Measurements from ENCODE around the gene ATG9A. TPM values are rescaled to one million over a fixed set of nuclear protein-coding genes. Genes with fewer than 3 reads are reported as not detected.

The ATG9A gene
- polyA plus RNA-seq, 1 donor from 2014 or later: 26.2 TPM

DNA sequence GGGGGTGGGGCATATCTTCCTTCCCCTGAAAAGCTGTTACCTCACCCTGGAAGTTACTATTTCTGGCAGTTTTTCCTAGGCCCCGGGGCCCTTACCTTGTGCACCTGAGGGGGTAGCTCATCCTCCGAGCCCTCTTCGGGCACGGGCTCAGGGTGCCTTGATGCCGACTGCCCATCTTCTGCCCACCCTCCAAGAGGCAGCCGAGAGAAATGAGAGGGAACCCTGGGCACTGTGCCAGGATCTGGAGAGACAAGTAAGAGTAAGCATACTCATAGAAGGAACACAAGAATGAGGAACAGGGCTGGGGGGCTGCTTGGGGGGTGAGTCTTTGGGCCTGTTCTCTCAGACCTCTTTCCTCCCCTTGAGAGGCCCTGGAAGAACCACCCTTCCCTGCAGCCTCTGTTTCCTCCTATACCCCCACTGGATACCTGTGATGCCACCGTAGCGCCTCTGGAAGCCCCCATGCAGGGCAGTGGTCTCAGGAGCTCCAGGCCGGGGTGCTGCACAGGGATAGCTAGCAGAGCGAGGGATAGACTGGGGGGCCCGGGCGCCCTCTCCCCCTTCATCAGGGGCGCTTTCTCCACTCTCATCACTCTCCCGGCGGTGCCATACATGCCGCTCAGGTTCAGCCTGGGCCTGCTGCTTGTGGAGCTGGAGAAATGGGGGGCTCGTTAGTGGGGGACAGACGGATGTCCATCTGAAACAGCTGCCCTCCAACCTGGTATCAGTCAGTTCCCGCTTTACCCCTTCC is 8.6 kb downstream of the ATG9A start:
- Histone ChIP-seq H3K27ac (ENCODE audit: low read length) (no peak overlapping the region), H3K4me3 (ENCODE audit: low read length) (no peak overlapping the region), H3F3A (ENCODE audit: insufficient read depth, low read length, poor library complexity, severe bottlenecking) (no peaks in the 10 kb centered on the region), H3K79me2 (replicated peaks; ENCODE audit: insufficient read depth, low read length) (no peaks in the 10 kb centered on the region), H3K4me2 (ENCODE audit: low read length) (no peak overlapping the region), H3K9me3 (ENCODE audit: low read length) (no peaks in the 10 kb centered on the region), H2AFZ (ENCODE audit: low read depth, low read length) (no peak overlapping the region), H3K9me2 (ENCODE audit: insufficient read depth, low read length) (no peaks in the 10 kb centered on the region), H3K36me3 (ENCODE audit: insufficient read depth, low read length) (no peaks in the 10 kb centered on the region), H3K27me3 (ENCODE audit: insufficient read depth, low read depth, low read length) (no peaks in the 10 kb centered on the region), H4K20me1 (ENCODE audit: insufficient read depth) (no peaks in the 10 kb centered on the region), H3K9ac (ENCODE audit: low read length) (no peak overlapping the region)
- TF ChIP-seq MXI1 (conservative IDR thresholded peaks at IDR 0.05; ENCODE audit: poor library complexity, severe bottlenecking): no peak
- no peak for TF ChIP-seq SMC3 (conservative IDR thresholded peaks at IDR 0.05; ENCODE audit: poor library complexity)
- TF ChIP-seq, protein P1, sequence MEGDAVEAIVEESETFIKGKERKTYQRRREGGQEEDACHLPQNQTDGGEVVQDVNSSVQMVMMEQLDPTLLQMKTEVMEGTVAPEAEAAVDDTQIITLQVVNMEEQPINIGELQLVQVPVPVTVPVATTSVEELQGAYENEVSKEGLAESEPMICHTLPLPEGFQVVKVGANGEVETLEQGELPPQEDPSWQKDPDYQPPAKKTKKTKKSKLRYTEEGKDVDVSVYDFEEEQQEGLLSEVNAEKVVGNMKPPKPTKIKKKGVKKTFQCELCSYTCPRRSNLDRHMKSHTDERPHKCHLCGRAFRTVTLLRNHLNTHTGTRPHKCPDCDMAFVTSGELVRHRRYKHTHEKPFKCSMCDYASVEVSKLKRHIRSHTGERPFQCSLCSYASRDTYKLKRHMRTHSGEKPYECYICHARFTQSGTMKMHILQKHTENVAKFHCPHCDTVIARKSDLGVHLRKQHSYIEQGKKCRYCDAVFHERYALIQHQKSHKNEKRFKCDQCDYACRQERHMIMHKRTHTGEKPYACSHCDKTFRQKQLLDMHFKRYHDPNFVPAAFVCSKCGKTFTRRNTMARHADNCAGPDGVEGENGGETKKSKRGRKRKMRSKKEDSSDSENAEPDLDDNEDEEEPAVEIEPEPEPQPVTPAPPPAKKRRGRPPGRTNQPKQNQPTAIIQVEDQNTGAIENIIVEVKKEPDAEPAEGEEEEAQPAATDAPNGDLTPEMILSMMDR (IDR thresholded peaks at IDR 0.05; ENCODE audit: poor library complexity, severe bottlenecking): no peak
- TF ChIP-seq POLR2AphosphoS5 (IDR thresholded peaks at IDR 0.05): no peak
- TF ChIP-seq TAF1 (IDR thresholded peaks at IDR 0.05; ENCODE audit: low read depth): no peak
- no peak for TF ChIP-seq RAD21 (conservative IDR thresholded peaks at IDR 0.05)
- no peak for TF ChIP-seq EP300 (conservative IDR thresholded peaks at IDR 0.05; ENCODE audit: poor library complexity, severe bottlenecking)
- TF ChIP-seq EZH2 (IDR thresholded peaks at IDR 0.05; ENCODE audit: borderline replicate concordance, insufficient read depth, low read length, poor library complexity, severe bottlenecking): no peak
- TF ChIP-seq, protein P2, sequence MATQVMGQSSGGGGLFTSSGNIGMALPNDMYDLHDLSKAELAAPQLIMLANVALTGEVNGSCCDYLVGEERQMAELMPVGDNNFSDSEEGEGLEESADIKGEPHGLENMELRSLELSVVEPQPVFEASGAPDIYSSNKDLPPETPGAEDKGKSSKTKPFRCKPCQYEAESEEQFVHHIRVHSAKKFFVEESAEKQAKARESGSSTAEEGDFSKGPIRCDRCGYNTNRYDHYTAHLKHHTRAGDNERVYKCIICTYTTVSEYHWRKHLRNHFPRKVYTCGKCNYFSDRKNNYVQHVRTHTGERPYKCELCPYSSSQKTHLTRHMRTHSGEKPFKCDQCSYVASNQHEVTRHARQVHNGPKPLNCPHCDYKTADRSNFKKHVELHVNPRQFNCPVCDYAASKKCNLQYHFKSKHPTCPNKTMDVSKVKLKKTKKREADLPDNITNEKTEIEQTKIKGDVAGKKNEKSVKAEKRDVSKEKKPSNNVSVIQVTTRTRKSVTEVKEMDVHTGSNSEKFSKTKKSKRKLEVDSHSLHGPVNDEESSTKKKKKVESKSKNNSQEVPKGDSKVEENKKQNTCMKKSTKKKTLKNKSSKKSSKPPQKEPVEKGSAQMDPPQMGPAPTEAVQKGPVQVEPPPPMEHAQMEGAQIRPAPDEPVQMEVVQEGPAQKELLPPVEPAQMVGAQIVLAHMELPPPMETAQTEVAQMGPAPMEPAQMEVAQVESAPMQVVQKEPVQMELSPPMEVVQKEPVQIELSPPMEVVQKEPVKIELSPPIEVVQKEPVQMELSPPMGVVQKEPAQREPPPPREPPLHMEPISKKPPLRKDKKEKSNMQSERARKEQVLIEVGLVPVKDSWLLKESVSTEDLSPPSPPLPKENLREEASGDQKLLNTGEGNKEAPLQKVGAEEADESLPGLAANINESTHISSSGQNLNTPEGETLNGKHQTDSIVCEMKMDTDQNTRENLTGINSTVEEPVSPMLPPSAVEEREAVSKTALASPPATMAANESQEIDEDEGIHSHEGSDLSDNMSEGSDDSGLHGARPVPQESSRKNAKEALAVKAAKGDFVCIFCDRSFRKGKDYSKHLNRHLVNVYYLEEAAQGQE (IDR thresholded peaks at IDR 0.05; ENCODE audit: borderline replicate concordance): no peak

DNA sequence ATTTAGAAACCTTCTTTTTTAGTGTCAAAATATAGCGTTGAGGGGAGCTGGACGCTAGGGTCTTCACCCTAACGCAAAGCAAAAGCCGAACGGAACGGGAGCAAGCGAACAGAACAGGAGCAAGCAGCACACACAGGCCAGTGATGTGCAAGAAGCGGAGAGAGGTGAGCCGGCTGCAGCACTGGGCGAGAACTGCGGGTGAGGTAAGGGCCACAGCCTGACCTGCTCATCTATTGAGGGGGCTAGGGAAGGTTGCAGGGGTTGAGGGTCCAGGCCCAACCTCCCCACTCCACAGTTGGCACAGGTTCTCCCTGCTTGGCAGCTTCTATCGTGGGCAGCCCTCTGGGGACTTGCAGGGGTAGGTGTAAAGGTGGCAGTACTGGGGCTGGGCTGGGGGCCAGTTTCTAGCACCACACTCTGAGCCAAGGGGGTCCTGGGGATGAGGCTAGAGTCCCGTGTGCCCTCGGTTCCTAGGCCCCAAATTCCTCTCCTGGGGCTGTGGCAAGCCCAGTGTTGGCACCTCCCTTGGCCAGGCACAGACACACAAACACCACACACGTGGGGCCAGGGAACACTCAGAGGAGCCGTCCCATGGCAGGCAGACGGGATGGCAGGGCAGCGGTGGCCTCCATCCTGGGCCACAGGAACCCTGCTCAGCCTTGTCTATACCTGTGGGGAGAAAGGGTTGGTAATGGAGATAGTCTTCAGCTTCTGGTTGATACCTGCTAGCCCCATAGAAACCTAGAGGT is 9.5 kb downstream of the ATG9A start:
- Histone ChIP-seq H3K79me2 (replicated peaks; ENCODE audit: insufficient read depth, low read length) (no peaks in the 10 kb centered on the region), H3K36me3 (ENCODE audit: insufficient read depth, low read length) (no peaks in the 10 kb centered on the region), H3K27me3 (ENCODE audit: insufficient read depth, low read depth, low read length) (no peaks in the 10 kb centered on the region), H2AFZ (ENCODE audit: low read depth, low read length) (no peak overlapping the region), H3K9me2 (ENCODE audit: insufficient read depth, low read length) (no peaks in the 10 kb centered on the region), H3K9me3 (ENCODE audit: low read length) (no peaks in the 10 kb centered on the region), H3K4me3 (ENCODE audit: low read length) (no peak overlapping the region), H3K4me2 (ENCODE audit: low read length) (no peak overlapping the region), H3K9ac (ENCODE audit: low read length) (no peak overlapping the region), H4K20me1 (ENCODE audit: insufficient read depth) (no peaks in the 10 kb centered on the region), H3K27ac (ENCODE audit: low read length) (no peak overlapping the region), H3F3A (ENCODE audit: insufficient read depth, low read length, poor library complexity, severe bottlenecking) (no peaks in the 10 kb centered on the region)
- TF ChIP-seq MXI1 (conservative IDR thresholded peaks at IDR 0.05; ENCODE audit: poor library complexity, severe bottlenecking) (no peak), TAF1 (IDR thresholded peaks at IDR 0.05; ENCODE audit: low read depth) (no peak), EP300 (conservative IDR thresholded peaks at IDR 0.05; ENCODE audit: poor library complexity, severe bottlenecking) (no peak), RAD21 (conservative IDR thresholded peaks at IDR 0.05) (no peak), SMC3 (conservative IDR thresholded peaks at IDR 0.05; ENCODE audit: poor library complexity) (no peak), EZH2 (IDR thresholded peaks at IDR 0.05; ENCODE audit: borderline replicate concordance, insufficient read depth, low read length, poor library complexity, severe bottlenecking) (no peak), POLR2AphosphoS5 (IDR thresholded peaks at IDR 0.05) (no peak)
- TF ChIP-seq, protein P1 (IDR thresholded peaks at IDR 0.05; ENCODE audit: poor library complexity, severe bottlenecking): no peak
- TF ChIP-seq, protein P2 (IDR thresholded peaks at IDR 0.05; ENCODE audit: borderline replicate concordance): no peak
